Heart left ventricle (tissue), 16 donors: Measurements from ENCODE around the gene CSAG2. TPM values are rescaled to one million over a fixed set of nuclear protein-coding genes. Genes with fewer than 3 reads are reported as not detected.
"Not testable (repeated sequence)": the region's sequence is repeated elsewhere in the genome, so short reads cannot be mapped to it uniquely, and the experiment has no call there.

ENCODE experiments used
- ATAC-seq, 4 donors: fragments of 200-7000 bp; cut with Tn5 transposase; one replicate each; pipeline ENCODE4 v1.9.1; 2020 to 2022; ENCODE audit warnings: moderate library complexity in 4 of 4, mild to moderate bottlenecking in 3 of 4, moderate number of reproducible peaks in 1 of 4
- DNase-seq, 5 donors: peaks; one replicate each; pipeline ENCODE4 v3.0.0-alpha.2; 2020
- H3K27ac ChIP-seq, 12 donors: fragments of 200-600 bp; sonication (generic) in 4 of 12; one replicate each; pipeline versions ENCODE4 v1.5.0 to v1.8.0; 2016 to 2022; ENCODE audit warnings: mild to moderate bottlenecking in 2 of 12
- H3K27me3 ChIP-seq, 9 donors: fragments of 200-600 bp; sonication (generic) in 2 of 9; one replicate each; pipeline versions ENCODE4 v1.5.1 to v1.8.0; 2016 to 2022; ENCODE audit warnings: mild to moderate bottlenecking in 3 of 9
- H3K36me3 ChIP-seq, 9 donors: fragments of 200-600 bp; sonication (generic) in 2 of 9; one replicate each; pipeline versions ENCODE4 v1.5.0 to v1.8.0; 2018 to 2022; ENCODE audit warnings: mild to moderate bottlenecking in 2 of 9
- H3K4me1 ChIP-seq, 12 donors: fragments of 200-600 bp; sonication (generic) in 4 of 12; one replicate each; pipeline versions ENCODE4 v1.5.0 to v1.8.0; 2016 to 2022; ENCODE audit warnings: mild to moderate bottlenecking in 3 of 12
- H3K4me3 ChIP-seq, 12 donors: fragments of 200-600 bp; sonication (generic) in 4 of 12; one replicate each; pipeline versions ENCODE4 v1.5.0 to v1.8.0; 2017 to 2022; ENCODE audit warnings: mild to moderate bottlenecking in 9 of 12, moderate library complexity in 4 of 12
- H3K9me3 ChIP-seq, 12 donors: fragments of 200-600 bp; sonication (generic) in 4 of 12; one replicate each; pipeline versions ENCODE4 v1.5.0 to v1.8.0; 2016 to 2022; ENCODE audit warnings: mild to moderate bottlenecking in 1 of 12
- POLR2A ChIP-seq, 2 donors: fragments of 450-650 bp; IDR thresholded peaks; one replicate each; pipeline ENCODE4 v1.6.1; 2017; ENCODE audit warnings: antibody characterized with exemption in 2 of 2, mild to moderate bottlenecking in 2 of 2, moderate library complexity in 2 of 2
- WGBS, 4 donors: extraction: QIAGEN DNeasy Blood & Tissue Kit in 2 of 4; methylation state at CpG; one replicate each; pipeline versions ENCODE4 v1.1.5 to v1.1.7; 2013 to 2018; 5-methylcytosine and 5-hydroxymethylcytosine counted together
- intact Hi-C, 10 donors: fragments of 100-400 bp; cut with DNase I; formaldehyde crosslinking; loops; one replicate each; pipeline versions ENCODE4 v1.11.1 to v1.14.2; 2022
- polyA plus RNA-seq, 2 donors: library from polyadenylated mRNA; stranded (reverse); fragments of 200-250 nt; gene quantifications; one replicate each; pipeline ENCODE4 v1.2.3, GENCODE V29; 2013
- total RNA-seq, 9 donors: library from RNA; depleted of rRNA in 2 of 9; stranded (reverse); fragments of >200 nt in 2 of 9; fragmentation: NEBNext Ultra II Directional in 3 of 9; extraction: Animal tissue kit (Norgen Biotek cat#: 25700) in 3 of 9; gene quantifications; one replicate each; pipeline versions ENCODE4 v1.1.0 to v1.2.4, GENCODE V29; 2016 to 2023
- TF ChIP-seq, protein P1 (sequence below), 12 donors: fragments of 200-600 bp; sonication (generic) in 4 of 12; IDR thresholded peaks; one replicate each; pipeline versions ENCODE4 v1.5.0 to v1.8.0; 2018 to 2022; ENCODE audit warnings: antibody characterized with exemption in 12 of 12, mild to moderate bottlenecking in 5 of 12
- donor health status: ischemic (EF 13 %, LVEDD 7.1; RV severe dilation, severe dysfunction).
- donor health status: healthy with polysubstance abuse.
- donor health status: DM: no; HTN: yes; CAD: no.
- donor health status: DM: no; HTN: no; CAD: no.
- donor health status: ischemic (EF 25% LVEDD 6.9; RV normal size, moderate dysfunction).
- donor health status: ischemic (EF 25% LVEDD 5.7; RV mildly dilated, moderate dysfunction).
- donor health status: healthy.
- donor health status: DM: yes; HTN: yes; CAD: no.
- donor health status: ischemic (EF 35%, LVEDD 5.7; RV mildly dilated, moderate dysfunction).
- donor health status: nonischemic (EF 11% LVEDD 7.7; RV severe dilation, severe dysfunction).
- donor health status: DM: yes; HTN: yes; CAD: no.
- donor health status: PGD.
- donor health status: ischemic (EF 29% LVEDD 5.4; RV normal size, mild dysfunction).
- donor health status: nonischemic (EF 23%, LVEDD 6.1; RV moderate dilation, normal function).

The CSAG2 gene
- total and polyA plus RNA-seq, 11 donors, result not detected

DNA sequence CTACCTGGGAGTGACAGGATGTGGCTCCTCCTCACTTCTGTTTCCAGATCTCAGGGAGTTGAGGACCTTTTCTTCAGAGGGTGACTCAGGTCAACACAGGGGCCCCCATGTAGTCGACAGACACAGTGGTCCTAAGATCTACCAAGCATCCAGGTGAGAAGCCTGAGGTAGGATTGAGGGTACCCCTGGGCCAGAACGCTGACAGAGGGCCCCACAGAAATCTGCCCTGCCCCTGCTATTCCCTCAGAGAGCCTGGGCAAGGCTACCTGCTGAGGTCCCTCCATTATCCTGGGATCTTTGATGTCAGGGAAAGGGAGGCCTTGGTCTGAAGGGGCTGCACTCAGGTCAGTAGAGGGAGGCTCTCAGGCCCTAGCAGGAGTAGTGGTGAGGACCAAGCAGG is 26.0 kb upstream of the CSAG2 start:
- ATAC-seq, result no peak
- intact Hi-C loops, result no loop called here
- Histone ChIP-seq H3K9me3 (no peaks in the 10 kb centered on the region), H3K4me1 (no peaks in the 10 kb centered on the region), H3K27ac (no peak overlapping the region), H3K36me3 (no peaks in the 10 kb centered on the region), H3K4me3 (no peak overlapping the region), H3K27me3 (no peaks in the 10 kb centered on the region)
- TF ChIP-seq, protein P1, sequence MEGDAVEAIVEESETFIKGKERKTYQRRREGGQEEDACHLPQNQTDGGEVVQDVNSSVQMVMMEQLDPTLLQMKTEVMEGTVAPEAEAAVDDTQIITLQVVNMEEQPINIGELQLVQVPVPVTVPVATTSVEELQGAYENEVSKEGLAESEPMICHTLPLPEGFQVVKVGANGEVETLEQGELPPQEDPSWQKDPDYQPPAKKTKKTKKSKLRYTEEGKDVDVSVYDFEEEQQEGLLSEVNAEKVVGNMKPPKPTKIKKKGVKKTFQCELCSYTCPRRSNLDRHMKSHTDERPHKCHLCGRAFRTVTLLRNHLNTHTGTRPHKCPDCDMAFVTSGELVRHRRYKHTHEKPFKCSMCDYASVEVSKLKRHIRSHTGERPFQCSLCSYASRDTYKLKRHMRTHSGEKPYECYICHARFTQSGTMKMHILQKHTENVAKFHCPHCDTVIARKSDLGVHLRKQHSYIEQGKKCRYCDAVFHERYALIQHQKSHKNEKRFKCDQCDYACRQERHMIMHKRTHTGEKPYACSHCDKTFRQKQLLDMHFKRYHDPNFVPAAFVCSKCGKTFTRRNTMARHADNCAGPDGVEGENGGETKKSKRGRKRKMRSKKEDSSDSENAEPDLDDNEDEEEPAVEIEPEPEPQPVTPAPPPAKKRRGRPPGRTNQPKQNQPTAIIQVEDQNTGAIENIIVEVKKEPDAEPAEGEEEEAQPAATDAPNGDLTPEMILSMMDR (IDR thresholded peaks at IDR 0.05), result no peak
- no peak for TF ChIP-seq POLR2A (IDR thresholded peaks at IDR 0.05)
- WGBS, 4 donors, result 55 to 68% (median 63%) methylated on average over 2 of the region's 2 CpGs
- DNase-seq, result no peak

DNA sequence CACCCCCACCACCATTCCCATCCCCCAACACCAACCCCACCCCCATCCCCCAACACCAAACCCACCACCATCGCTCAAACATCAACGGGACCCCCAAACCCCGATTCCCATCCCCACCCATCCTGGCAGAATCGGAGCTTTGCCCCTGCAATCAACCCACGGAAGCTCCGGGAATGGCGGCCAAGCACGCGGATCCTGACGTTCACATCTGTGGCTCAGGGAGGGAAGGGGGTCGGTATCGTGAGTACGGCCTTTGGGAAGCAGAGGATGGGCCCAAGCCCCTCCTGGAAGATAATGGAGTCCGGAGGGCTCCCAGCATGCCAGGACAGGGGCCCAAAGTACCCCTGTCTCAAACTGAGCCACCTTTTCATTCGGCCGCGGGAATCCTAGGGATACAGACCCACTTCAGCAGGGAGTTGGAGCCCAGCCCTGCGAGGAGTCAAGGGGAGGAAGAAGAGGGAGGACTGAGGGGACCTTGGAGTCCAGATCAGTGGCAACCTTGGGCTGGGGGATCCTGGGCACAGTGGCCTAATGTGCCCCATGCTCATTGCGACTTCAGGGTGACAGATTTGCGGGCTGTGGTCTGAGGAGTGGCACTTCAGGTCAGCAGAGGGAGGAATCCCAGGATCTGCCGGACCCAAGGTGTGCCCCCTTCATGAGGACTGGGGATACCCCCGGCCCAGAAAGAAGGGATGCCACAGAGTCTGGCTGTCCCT is 25.2 kb upstream of the CSAG2 start:
- H3K4me1 ChIP-seq, H3K27me3 ChIP-seq, H3K27ac ChIP-seq, DNase-seq, intact Hi-C loops, H3K9me3 ChIP-seq, H3K36me3 ChIP-seq, H3K4me3 ChIP-seq, ATAC-seq: not testable (repeated sequence)
- 87 to 94% (median 93%) methylated on average over 13 to 22 of the region's 22 CpGs for WGBS, 4 donors

DNA sequence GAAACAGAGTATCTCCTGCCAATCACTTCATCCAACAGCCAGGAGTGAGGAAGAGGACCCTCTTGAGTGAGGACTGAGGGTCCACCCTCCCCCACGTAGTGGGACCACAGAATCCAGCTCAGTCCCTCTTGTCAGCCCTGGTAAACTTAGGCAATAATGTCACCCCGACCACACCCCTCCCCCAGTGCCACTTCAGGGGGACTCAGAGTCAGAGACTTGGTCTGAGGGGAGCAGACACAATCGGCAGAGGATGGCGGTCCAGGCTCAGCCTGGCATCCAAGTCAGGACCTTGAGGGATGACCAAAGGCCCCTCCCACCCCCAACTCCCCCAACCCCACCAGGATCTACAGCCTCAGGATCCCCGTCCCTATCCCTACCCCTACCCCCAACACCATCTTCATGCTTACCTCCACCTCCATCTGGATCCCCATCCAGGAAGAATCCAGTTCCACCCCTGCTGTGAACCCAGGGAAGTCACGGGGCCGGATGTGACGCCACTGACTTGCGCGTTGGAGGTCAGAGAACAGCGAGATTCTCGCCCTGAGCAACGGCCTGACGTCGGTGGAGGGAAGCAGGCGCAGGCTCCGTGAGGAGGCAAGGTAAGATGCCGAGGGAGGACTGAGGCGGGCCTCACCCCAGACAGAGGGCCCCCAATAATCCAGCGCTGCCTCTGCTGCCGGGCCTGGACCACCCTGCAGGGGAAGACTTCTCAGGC is 24.3 kb upstream of the CSAG2 start, which contains the start of the genes CSAG1 and MAGEA12:
Gene CSAG1 (minus strand): TSS at position 461 of the 715 bp plus-strand sequence. CDS start 1,261 bp downstream, outside the sequence.
Gene MAGEA12 (plus strand): TSS at position 497 of the 715 bp plus-strand sequence. CDS start 2,405 bp downstream, outside the sequence.
- no peak for DNase-seq
- ATAC-seq, result no peak
- Histone ChIP-seq H3K9me3 (no peaks in the 10 kb centered on the region), H3K4me3 (no peak within 1 kb of the TSS), H3K27me3 (no peaks in the 10 kb centered on the region), H3K36me3 (no peaks in the 10 kb centered on the region), H3K27ac (no peak within 1 kb of the TSS), H3K4me1 (no peaks in the 10 kb centered on the region)
- intact Hi-C loops, result no loop called here
- 82 to 92% (median 86%) methylated on average over 9 to 19 of the region's 21 CpGs for WGBS, 4 donors
- TF ChIP-seq POLR2A (IDR thresholded peaks at IDR 0.05), result no peak
- TF ChIP-seq, protein P1 (IDR thresholded peaks at IDR 0.05), result no peak

DNA sequence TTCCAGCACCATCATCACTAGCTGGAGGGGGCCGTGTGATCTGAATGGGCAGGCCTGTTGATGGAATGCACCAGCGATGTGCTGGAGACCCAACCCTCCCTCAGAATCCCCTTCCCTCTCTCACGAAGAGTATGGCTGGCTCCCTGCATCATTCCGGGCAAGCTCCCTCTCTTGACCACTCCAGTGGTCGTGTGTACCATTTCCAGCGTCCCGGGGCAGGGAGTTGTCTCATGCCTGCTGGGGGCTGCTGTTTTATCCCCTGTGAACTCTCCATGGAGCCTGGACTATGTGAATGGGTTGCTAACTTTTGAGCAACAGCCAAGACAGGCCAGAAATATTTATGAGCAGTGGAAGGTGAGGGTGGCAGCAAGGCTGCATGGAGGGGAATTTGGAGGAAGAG is 16.3 kb upstream of the CSAG2 start:
- H3K36me3 ChIP-seq, result no peaks in the 10 kb centered on the region
- H3K4me1 ChIP-seq, result no peaks in the 10 kb centered on the region
- no peaks in the 10 kb centered on the region for H3K9me3 ChIP-seq
- no peak for ATAC-seq
- DNase-seq, result no peak
- no peak overlapping the region for H3K27ac ChIP-seq
- 57 to 66% (median 61%) methylated on average over 7 of the region's 7 CpGs for WGBS, 4 donors
- H3K4me3 ChIP-seq, result no peak overlapping the region
- intact Hi-C loops, result no loop called here
- no peaks in the 10 kb centered on the region for H3K27me3 ChIP-seq
- TF ChIP-seq, protein P1 (IDR thresholded peaks at IDR 0.05), result no peak
- TF ChIP-seq POLR2A (IDR thresholded peaks at IDR 0.05), result no peak

DNA sequence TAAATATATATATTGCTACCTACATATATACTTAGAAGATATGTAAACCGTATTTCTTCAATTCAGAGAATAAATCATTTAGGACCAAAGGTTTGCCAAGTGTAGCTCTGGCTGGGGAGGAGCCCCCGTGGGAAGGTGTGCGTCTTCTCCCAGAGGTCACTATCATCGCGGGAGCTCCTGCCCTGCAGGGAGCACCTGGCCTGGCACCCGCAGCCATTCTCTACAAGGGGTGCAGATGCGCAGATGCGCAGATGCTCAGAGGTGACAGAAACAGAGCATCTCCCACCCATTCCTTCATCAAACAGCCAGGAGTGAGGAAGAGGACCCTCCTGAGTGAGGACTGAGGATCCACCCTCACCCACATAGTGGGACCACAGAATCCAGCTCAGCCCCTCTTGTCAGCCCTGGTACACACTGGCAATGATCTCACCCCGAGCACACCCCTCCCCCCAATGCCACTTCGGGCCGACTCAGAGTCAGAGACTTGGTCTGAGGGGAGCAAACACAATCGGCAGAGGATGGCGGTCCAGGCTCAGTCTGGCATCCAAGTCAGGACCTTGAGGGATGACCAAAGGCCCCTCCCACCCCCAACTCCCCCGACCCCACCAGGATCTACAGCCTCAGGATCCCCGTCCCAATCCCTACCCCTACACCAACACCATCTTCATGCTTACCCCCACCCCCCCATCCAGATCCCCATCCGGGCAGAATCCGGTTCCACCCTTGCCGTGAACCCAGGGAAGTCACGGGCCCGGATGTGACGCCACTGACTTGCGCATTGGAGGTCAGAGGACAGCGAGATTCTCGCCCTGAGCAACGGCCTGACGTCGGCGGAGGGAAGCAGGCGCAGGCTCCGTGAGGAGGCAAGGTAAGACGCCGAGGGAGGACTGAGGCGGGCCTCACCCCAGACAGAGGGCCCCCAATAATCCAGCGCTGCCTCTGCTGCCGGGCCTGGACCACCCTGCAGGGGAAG is 5.0 kb upstream of the CSAG2 start, which contains the start of gene MAGEA2B:
Gene MAGEA2B (plus strand): TSS at position 814 of the 973 bp plus-strand sequence. CDS start 2,479 bp downstream, outside the sequence.
- H3K27ac ChIP-seq, H3K4me3 ChIP-seq, ATAC-seq, H3K27me3 ChIP-seq, H3K36me3 ChIP-seq, intact Hi-C loops, DNase-seq, H3K9me3 ChIP-seq, H3K4me1 ChIP-seq: not testable (repeated sequence)
- WGBS, 4 donors, result no CpG with 5 or more reads among the region's 35 CpGs

DNA sequence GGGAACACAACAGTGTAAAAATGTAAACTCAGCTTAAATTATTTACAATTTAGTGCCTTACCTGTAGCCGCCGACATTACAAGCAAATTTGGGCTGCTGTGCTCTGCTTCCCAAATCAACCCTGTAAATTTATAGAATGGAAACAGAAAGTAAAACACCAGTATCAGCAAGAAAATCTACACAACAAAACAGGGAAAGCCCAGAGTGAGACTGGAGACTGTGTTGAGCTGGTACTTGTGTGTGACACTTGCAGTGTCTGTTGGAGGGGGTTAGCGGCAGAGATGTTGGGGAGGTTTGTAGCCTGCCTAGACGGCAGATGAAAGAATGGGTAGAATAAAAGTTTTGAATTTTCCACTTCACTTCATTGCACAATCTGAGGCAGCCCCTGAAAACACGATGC is 4.1 kb upstream of the CSAG2 start:
- no CpG with 5 or more reads among the region's 5 CpGs for WGBS, 4 donors
- not testable (repeated sequence) for ATAC-seq

DNA sequence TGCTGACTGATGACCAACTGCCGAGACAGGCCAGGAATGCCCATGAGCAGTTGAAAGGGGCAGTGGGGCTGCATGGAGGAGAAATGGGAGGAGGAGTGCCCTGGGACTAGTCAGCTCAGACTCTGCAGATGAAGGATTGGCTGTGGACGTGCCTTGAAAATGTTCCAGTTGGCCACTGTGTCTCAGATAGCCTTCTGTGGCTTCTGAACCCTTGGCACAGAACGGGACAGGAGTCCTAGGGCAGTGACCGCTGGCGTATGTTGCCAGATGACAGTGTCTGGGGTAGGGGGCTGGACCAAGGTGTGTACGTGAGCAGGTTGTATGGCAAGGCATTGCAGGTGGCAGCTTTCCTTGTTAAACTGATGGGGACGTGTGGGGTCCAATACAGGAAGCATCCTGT is 2.6 kb downstream of the CSAG2 start:
- ATAC-seq, result peak in 2 of 4 donors; percentile 24 to 42
- H3K4me1 ChIP-seq, result not testable (repeated sequence)
- WGBS, 4 donors, result 63 to 81% (median 75%) methylated on average over 2 of the region's 7 CpGs

More for the DNA sequence above, 4.1 kb upstream of the CSAG2 start:
- H3K27me3 ChIP-seq, intact Hi-C loops, H3K36me3 ChIP-seq, H3K4me3 ChIP-seq, H3K9me3 ChIP-seq, DNase-seq, H3K27ac ChIP-seq, H3K4me1 ChIP-seq: not testable (repeated sequence)

More for the DNA sequence above, 2.6 kb downstream of the CSAG2 start:
- H3K9me3 ChIP-seq, H3K36me3 ChIP-seq, H3K27ac ChIP-seq, H3K4me3 ChIP-seq, H3K27me3 ChIP-seq, DNase-seq, intact Hi-C loops: not testable (repeated sequence)
